ENCODE measurements around the gene CES3. TPM values are rescaled to one million over a fixed set of nuclear protein-coding genes. Genes with fewer than 3 reads are reported as not detected.

The CES3 gene
- total RNA-seq, 4 donors from 2014 or later, result 0.16 to 3.1 (median 1.9) TPM

Small RNA genes lying within 50 kb of the gene (small RNA-seq; reads per million reads assigned to genes)
- not detected for gene RN7SL543P

Other genes starting within 250 kb of the CES3 start
- 100 to 1,000 TPM; 123 to 210 (median 165) TPM for gene DYNC1LI2, start 209.7 kb upstream of the CES3 start, total RNA-seq
- gene TERB1, start 159.7 kb upstream of the CES3 start, total RNA-seq, result under 1 TPM in 2 of 4 donors, not detected in 2; 0.33 to 0.68 TPM
- gene NAE1, start 130.3 kb upstream of the CES3 start, total RNA-seq, result 10 to 100 TPM; 38.2 to 56.4 (median 46.4) TPM
- gene CA7, start 116.9 kb upstream of the CES3 start, total RNA-seq, result not detected
- gene PDP2, start 80.8 kb upstream of the CES3 start, total RNA-seq, result 10 to 100 TPM; 16.5 to 43.3 (median 31.1) TPM
- not detected for gene CDH16, start 42.4 kb upstream of the CES3 start, total RNA-seq
- gene RRAD, start 35.7 kb upstream of the CES3 start, total RNA-seq, result 10 to 100 TPM in 2 of 4 donors, 1 to 10 TPM in 2; 2.4 to 15.9 (median 9.8) TPM
- 10 to 100 TPM; 59.2 to 67.0 (median 63.7) TPM for gene CIAO2B, start 26.9 kb upstream of the CES3 start, total RNA-seq
- gene CES2, start 25.8 kb upstream of the CES3 start, total RNA-seq, result 10 to 100 TPM; 26.9 to 56.7 (median 35.1) TPM
- 10 to 100 TPM in 1 of 4 donors, 1 to 10 TPM in 3; 5.4 to 25.2 (median 6.6) TPM for gene CES4A, start 27.3 kb downstream of the CES3 start, total RNA-seq
- 10 to 100 TPM; 35.2 to 46.2 (median 42.4) TPM for gene CBFB, start 67.9 kb downstream of the CES3 start, total RNA-seq
- gene PHAF1, start 148.7 kb downstream of the CES3 start, total RNA-seq, result 10 to 100 TPM; 15.1 to 30.1 (median 19.1) TPM
- 1 to 10 TPM; 2.8 to 5.9 (median 4.6) TPM for gene B3GNT9, start 189.7 kb downstream of the CES3 start, total RNA-seq
- 10 to 100 TPM in 3 of 4 donors, 1 to 10 TPM in 1; 6.7 to 42.3 (median 33.6) TPM for gene TRADD, start 198.6 kb downstream of the CES3 start, total RNA-seq
- gene FBXL8, start 198.7 kb downstream of the CES3 start, total RNA-seq, result 10 to 100 TPM in 3 of 4 donors, 1 to 10 TPM in 1; 4.2 to 13.2 (median 11.7) TPM
- 10 to 100 TPM; 17.3 to 44.3 (median 35.1) TPM for gene HSF4, start 203.5 kb downstream of the CES3 start, total RNA-seq
- 100 to 1,000 TPM in 1 of 4 donors, 10 to 100 TPM in 3; 22.9 to 106 (median 57.4) TPM for gene NOL3, start 209.3 kb downstream of the CES3 start, total RNA-seq
- 10 to 100 TPM; 10.1 to 36.9 (median 12.5) TPM for gene MATCAP1, start 222.7 kb downstream of the CES3 start, total RNA-seq
- 10 to 100 TPM in 1 of 4 donors, 1 to 10 TPM in 2, under 1 TPM in 1; 0.17 to 13.8 (median 1.7) TPM for gene EXOC3L1, start 228.9 kb downstream of the CES3 start, total RNA-seq
- gene E2F4, start 230.9 kb downstream of the CES3 start, total RNA-seq, result 10 to 100 TPM; 48.1 to 70.8 (median 58.9) TPM
- gene ELMO3, start 237.9 kb downstream of the CES3 start, total RNA-seq, result 1 to 10 TPM in 1 of 4 donors, under 1 TPM in 3; 0.51 to 1.5 (median 0.93) TPM

Data from subcutaneous adipose tissue (tissue), 4 donors.